AG04450 (cell line): Measurements from ENCODE around the gene KCNH5. TPM values are rescaled to one million over a fixed set of nuclear protein-coding genes. Genes with fewer than 3 reads are reported as not detected.

Experiments
- CTCF ChIA-PET: fragments of 300-600, 350-600 bp; formaldehyde crosslinking; extraction: SDS; loops from one replicate; lab custom pipeline; 2022; ENCODE audit warnings: antibody characterized with exemption, inconsistent platforms; lab: Charles Lee
- POLR2A ChIA-PET: fragments of 350-600 bp; formaldehyde crosslinking; extraction: SDS; loops from one replicate; lab custom pipeline; 2021; ENCODE audit warnings: antibody characterized with exemption, inconsistent platforms; lab: Yijun Ruan, JAX
- DNase-seq: peaks from one replicate; pipeline ENCODE4 v3.0.0-alpha.2; 2011; ENCODE audit warnings: low read depth, low spot score
- H3K27ac ChIP-seq: one replicate; pipeline ENCODE4 v1.5.1; 2012; ENCODE audit warnings: low read depth, low read length, control low read depth
- H3K27me3 ChIP-seq: one replicate; pipeline ENCODE4 v1.6.0; 2012; ENCODE audit warnings: low read length; ENCODE audit not compliant: control insufficient read depth, insufficient read depth
- H3K4me3 ChIP-seq: 2 replicates; pipeline ENCODE4 v1.5.1; 2011; ENCODE audit warnings: mild to moderate bottlenecking, low read depth, low read length, control low read depth
- H3K9me3 ChIP-seq: 2 replicates; pipeline ENCODE4 v1.5.1; 2012; ENCODE audit warnings: low read length; ENCODE audit not compliant: control insufficient read depth, insufficient read depth
- polyA minus RNA-seq: library from RNA; depleted of rRNA, polyadenylated mRNA; stranded (reverse); fragments of >200 nt; gene quantifications from 2 replicates; pipeline ENCODE4 v1.2.3, GENCODE V29; 2011; rRNA and poly(A)+ RNA removed
- polyA plus RNA-seq: library from polyadenylated mRNA; depleted of rRNA; stranded (reverse); fragments of >200 nt; gene quantifications from 2 replicates; pipeline ENCODE4 v1.2.3, GENCODE V29; 2011; rRNA removed
- TF ChIP-seq, protein P1 (sequence below): IDR thresholded peaks from 2 replicates; pipeline ENCODE4 v1.5.1; 2011; ENCODE audit warnings: low read depth, low read length, control low read depth, inconsistent platforms

Gene KCNH5, protein sequence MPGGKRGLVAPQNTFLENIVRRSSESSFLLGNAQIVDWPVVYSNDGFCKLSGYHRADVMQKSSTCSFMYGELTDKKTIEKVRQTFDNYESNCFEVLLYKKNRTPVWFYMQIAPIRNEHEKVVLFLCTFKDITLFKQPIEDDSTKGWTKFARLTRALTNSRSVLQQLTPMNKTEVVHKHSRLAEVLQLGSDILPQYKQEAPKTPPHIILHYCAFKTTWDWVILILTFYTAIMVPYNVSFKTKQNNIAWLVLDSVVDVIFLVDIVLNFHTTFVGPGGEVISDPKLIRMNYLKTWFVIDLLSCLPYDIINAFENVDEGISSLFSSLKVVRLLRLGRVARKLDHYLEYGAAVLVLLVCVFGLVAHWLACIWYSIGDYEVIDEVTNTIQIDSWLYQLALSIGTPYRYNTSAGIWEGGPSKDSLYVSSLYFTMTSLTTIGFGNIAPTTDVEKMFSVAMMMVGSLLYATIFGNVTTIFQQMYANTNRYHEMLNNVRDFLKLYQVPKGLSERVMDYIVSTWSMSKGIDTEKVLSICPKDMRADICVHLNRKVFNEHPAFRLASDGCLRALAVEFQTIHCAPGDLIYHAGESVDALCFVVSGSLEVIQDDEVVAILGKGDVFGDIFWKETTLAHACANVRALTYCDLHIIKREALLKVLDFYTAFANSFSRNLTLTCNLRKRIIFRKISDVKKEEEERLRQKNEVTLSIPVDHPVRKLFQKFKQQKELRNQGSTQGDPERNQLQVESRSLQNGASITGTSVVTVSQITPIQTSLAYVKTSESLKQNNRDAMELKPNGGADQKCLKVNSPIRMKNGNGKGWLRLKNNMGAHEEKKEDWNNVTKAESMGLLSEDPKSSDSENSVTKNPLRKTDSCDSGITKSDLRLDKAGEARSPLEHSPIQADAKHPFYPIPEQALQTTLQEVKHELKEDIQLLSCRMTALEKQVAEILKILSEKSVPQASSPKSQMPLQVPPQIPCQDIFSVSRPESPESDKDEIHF
- polyA plus RNA-seq (0.24 TPM in 2 replicates), polyA minus RNA-seq (0.69 and 1.3 TPM in 2 replicates)

- no peak within 1 kb of the TSS for H3K27ac ChIP-seq
- H3K4me3 ChIP-seq: peak within 1 kb of the TSS; percentile 64
- DNase-seq: no peak
- ChIA-PET CTCF (interaction anchor here (0.6 to 0.7 kb wide), 2 partner anchors 235 to 882 kb away, joined by 3 read pairs; no protein-coding TSS in a partner anchor), POLR2A (no interaction called here)
- no peaks in the 10 kb centered on the region for H3K9me3 ChIP-seq
- TF ChIP-seq, protein P1, sequence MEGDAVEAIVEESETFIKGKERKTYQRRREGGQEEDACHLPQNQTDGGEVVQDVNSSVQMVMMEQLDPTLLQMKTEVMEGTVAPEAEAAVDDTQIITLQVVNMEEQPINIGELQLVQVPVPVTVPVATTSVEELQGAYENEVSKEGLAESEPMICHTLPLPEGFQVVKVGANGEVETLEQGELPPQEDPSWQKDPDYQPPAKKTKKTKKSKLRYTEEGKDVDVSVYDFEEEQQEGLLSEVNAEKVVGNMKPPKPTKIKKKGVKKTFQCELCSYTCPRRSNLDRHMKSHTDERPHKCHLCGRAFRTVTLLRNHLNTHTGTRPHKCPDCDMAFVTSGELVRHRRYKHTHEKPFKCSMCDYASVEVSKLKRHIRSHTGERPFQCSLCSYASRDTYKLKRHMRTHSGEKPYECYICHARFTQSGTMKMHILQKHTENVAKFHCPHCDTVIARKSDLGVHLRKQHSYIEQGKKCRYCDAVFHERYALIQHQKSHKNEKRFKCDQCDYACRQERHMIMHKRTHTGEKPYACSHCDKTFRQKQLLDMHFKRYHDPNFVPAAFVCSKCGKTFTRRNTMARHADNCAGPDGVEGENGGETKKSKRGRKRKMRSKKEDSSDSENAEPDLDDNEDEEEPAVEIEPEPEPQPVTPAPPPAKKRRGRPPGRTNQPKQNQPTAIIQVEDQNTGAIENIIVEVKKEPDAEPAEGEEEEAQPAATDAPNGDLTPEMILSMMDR: no peak
- peaks cover 28% of the 10 kb centered on the region for H3K27me3 ChIP-seq
These were observed at the start of gene KCNH5 for GRCh38 chr14:63045234-63045611. Gene KCNH5, minus strand, starts transcription at chr14:63045458. Its CDS starts 272 bp downstream, at chr14:63045186.

DNA sequence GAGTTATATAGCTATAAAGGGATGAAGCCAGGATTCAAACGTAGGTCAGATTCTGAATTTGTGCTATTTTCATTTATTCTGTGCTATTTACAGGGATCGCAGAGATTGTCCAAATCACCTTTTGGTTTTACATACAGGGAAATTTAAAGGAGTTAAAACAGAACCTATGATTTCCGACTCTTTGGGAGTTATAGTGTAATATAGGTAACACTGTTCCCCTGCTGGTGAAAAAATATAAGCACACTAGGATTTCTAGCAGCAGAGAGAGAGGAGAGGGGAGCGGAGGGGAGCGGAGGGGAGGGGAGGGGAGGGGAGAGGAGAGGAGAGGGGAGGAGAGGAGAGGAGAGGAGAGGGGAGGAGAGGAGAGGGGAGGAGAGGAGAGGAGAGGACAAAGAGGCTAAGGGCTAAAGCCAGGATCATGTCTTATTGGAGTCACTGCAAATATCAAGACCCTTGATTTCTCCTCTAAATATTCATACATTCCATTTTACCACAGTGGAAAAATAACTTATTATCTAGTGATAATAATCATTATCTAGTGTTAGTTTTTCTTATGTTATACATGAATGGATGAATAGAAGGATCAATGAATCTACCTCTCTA lies 46.2 kb upstream of the KCNH5 start:
- no peak for DNase-seq
- Histone ChIP-seq H3K4me3 (no peak overlapping the region), H3K27ac (no peak overlapping the region), H3K27me3 (no peaks in the 10 kb centered on the region), H3K9me3 (no peaks in the 10 kb centered on the region)
- ChIA-PET POLR2A (no interaction called here), CTCF (interaction anchor here (0.6 kb wide), 1 partner anchor 239 kb away, joined by 3 read pairs; no protein-coding TSS in a partner anchor)
- TF ChIP-seq, protein P1: peak; percentile 20; the same call in 1 of the 2 replicates

GRCh38 chr14:63088865-63089264 lies 43.6 kb upstream of the KCNH5 start:
- H3K4me3 ChIP-seq: no peak overlapping the region
- H3K9me3 ChIP-seq: no peaks in the 10 kb centered on the region
- ChIA-PET CTCF (no interaction called here), POLR2A (no interaction called here)
- no peak overlapping the region for H3K27ac ChIP-seq
- no peaks in the 10 kb centered on the region for H3K27me3 ChIP-seq
- DNase-seq: no peak
- TF ChIP-seq, protein P1: no peak

- no peak overlapping the region for H3K4me3 ChIP-seq
- CTCF ChIA-PET: no interaction called here
- no peak for DNase-seq
These were observed 33.3 kb upstream of the KCNH5 start for GRCh38 chr14:63078569-63078968.

More at GRCh38 chr14:63078569-63078968, 33.3 kb upstream of the KCNH5 start:
- Histone ChIP-seq H3K27ac (no peak overlapping the region), H3K27me3 (peaks cover 2% of the 10 kb centered on the region), H3K9me3 (no peaks in the 10 kb centered on the region)
- POLR2A ChIA-PET: no interaction called here
- TF ChIP-seq, protein P1: no peak
